OCI-LY3 (cell line): ENCODE data around the gene CTXN2.

Experiments
- EZH2phosphoT487 ChIP-seq: fragments of 200-600 bp; shearing (Covaris generic); IDR thresholded peaks from 2 replicates; pipeline ENCODE4 v1.6.1; 2018; ENCODE audit warnings: antibody characterized with exemption, mixed run types, low read depth
- TF ChIP-seq, protein P1 (sequence below): fragments of 200-600, 300-600 bp; sonication (generic); IDR thresholded peaks from 2 replicates; pipeline ENCODE4 v1.5.1; 2014; ENCODE audit warnings: antibody characterized with exemption, low read length, low read depth

DNA sequence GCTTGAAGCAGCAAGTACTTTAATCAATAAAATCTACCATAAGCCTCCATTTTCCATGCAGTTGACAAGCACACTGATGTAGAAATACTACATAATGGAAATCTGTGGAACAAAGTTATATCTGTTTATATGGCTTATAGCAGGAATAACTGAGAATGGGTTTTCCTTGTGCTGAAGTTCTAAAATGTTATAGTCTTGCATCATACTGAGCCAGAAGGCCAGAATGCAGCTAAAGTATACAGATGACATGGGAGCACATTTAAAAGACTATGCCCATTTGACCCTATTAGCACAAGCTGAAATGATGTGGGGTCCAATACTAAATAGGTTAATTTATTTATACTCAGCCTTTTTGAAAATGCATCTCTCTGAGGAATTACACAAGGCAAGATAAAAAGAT is 45.5 kb upstream of the CTXN2 start:
- TF ChIP-seq, protein P1, sequence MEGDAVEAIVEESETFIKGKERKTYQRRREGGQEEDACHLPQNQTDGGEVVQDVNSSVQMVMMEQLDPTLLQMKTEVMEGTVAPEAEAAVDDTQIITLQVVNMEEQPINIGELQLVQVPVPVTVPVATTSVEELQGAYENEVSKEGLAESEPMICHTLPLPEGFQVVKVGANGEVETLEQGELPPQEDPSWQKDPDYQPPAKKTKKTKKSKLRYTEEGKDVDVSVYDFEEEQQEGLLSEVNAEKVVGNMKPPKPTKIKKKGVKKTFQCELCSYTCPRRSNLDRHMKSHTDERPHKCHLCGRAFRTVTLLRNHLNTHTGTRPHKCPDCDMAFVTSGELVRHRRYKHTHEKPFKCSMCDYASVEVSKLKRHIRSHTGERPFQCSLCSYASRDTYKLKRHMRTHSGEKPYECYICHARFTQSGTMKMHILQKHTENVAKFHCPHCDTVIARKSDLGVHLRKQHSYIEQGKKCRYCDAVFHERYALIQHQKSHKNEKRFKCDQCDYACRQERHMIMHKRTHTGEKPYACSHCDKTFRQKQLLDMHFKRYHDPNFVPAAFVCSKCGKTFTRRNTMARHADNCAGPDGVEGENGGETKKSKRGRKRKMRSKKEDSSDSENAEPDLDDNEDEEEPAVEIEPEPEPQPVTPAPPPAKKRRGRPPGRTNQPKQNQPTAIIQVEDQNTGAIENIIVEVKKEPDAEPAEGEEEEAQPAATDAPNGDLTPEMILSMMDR, result no peak
- no peak for TF ChIP-seq EZH2phosphoT487
